ENCODE data around the gene NCK2.

NCK2 gene

GRCh38 chr2:105744909-105745853 is at the start of gene NCK2:
Gene NCK2 (plus strand): TSS chr2:105744912. CDS start chr2:105855064, 110,152 bp downstream.
- no peak for DNase-seq (ENCODE audit: low read depth in 2 of 3, low spot score in 2 of 3)

- DNase-seq (ENCODE audit: low read depth in 2 of 3, low spot score in 2 of 3), result no peak
Measured at GRCh38 chr2:105697781-105698449, 46.8 kb upstream of the NCK2 start.

- DNase-seq (ENCODE audit: low read depth in 2 of 3, low spot score in 2 of 3), result no peak
Measured at GRCh38 chr2:105698820-105699219, 45.9 kb upstream of the NCK2 start.

GRCh38 chr2:105701042-105701441 is 43.7 kb upstream of the NCK2 start:
- DNase-seq (ENCODE audit: low read depth in 2 of 3, low spot score in 2 of 3), result no peak

GRCh38 chr2:105708697-105709096 is 36.0 kb upstream of the NCK2 start:
- DNase-seq (ENCODE audit: low read depth in 2 of 3, low spot score in 2 of 3), result no peak

GRCh38 chr2:105711394-105711793 is 33.3 kb upstream of the NCK2 start:
- no peak for DNase-seq (ENCODE audit: low read depth in 2 of 3, low spot score in 2 of 3)

GRCh38 chr2:105712166-105712915 is 32.4 kb upstream of the NCK2 start:
- no peak for DNase-seq (ENCODE audit: low read depth in 2 of 3, low spot score in 2 of 3)

- DNase-seq (ENCODE audit: low read depth in 2 of 3, low spot score in 2 of 3), result no peak
Measured at GRCh38 chr2:105712981-105713596, 31.6 kb upstream of the NCK2 start.

GRCh38 chr2:105714141-105714540 is 30.6 kb upstream of the NCK2 start:
- DNase-seq (ENCODE audit: low read depth in 2 of 3, low spot score in 2 of 3), result no peak

- DNase-seq (ENCODE audit: low read depth in 2 of 3, low spot score in 2 of 3), result no peak
Measured at GRCh38 chr2:105718846-105719481, 25.7 kb upstream of the NCK2 start.

GRCh38 chr2:105721991-105722511 is 22.7 kb upstream of the NCK2 start:
- no peak for DNase-seq (ENCODE audit: low read depth in 2 of 3, low spot score in 2 of 3)

- no peak for DNase-seq (ENCODE audit: low read depth in 2 of 3, low spot score in 2 of 3)
Measured at GRCh38 chr2:105722726-105723297, 21.9 kb upstream of the NCK2 start.

GRCh38 chr2:105723431-105723830 is 21.3 kb upstream of the NCK2 start:
- no peak for DNase-seq (ENCODE audit: low read depth in 2 of 3, low spot score in 2 of 3)

GRCh38 chr2:105725388-105725787 is 19.3 kb upstream of the NCK2 start:
- no peak for DNase-seq (ENCODE audit: low read depth in 2 of 3, low spot score in 2 of 3)

GRCh38 chr2:105730170-105730569 is 14.5 kb upstream of the NCK2 start:
- DNase-seq (ENCODE audit: low read depth in 2 of 3, low spot score in 2 of 3), result no peak

- no peak for DNase-seq (ENCODE audit: low read depth in 2 of 3, low spot score in 2 of 3)
Measured at GRCh38 chr2:105731511-105731910, 13.2 kb upstream of the NCK2 start.

GRCh38 chr2:105732101-105732500 is 12.6 kb upstream of the NCK2 start:
- DNase-seq (ENCODE audit: low read depth in 2 of 3, low spot score in 2 of 3), result no peak

- no peak for DNase-seq (ENCODE audit: low read depth in 2 of 3, low spot score in 2 of 3)
Measured at GRCh38 chr2:105732955-105733607, 11.6 kb upstream of the NCK2 start.

- no peak for DNase-seq (ENCODE audit: low read depth in 2 of 3, low spot score in 2 of 3)
Measured at GRCh38 chr2:105733875-105734274, 10.8 kb upstream of the NCK2 start.

Data from activated CD8-positive, alpha-beta memory T cell treated with anti-CD3 and anti-CD28 coated beads for 48 hours (primary cell).